ENCODE measurements around the gene RAB27A.

GRCh38 chr15:55283379-55284147 lies 6.0 kb downstream of the RAB27A start:
- TF ChIP-seq FOS (IDR thresholded peaks at IDR 0.05; ENCODE audit: borderline replicate concordance, extremely low read depth, insufficient read length), result no peak
- peak; percentile 67 for TF ChIP-seq NFIC (IDR thresholded peaks at IDR 0.05; ENCODE audit: low read depth, low read length)
- TF ChIP-seq RBBP5 (conservative IDR thresholded peaks at IDR 0.05), result no peak
- TF ChIP-seq MYC (IDR thresholded peaks at IDR 0.05; ENCODE audit: insufficient read depth, insufficient read length, insufficient replicate concordance, low read length, severe bottlenecking), result no peak
